GM19238 (cell line): ENCODE results near the gene MACROH2A2.
"Not testable (repeated sequence)": the region's sequence is repeated elsewhere in the genome, so short reads cannot be mapped to it uniquely, and the experiment has no call there.

ENCODE experiments used
- DNase-seq: peaks from one replicate; pipeline ENCODE4 v3.0.0; 2011; ENCODE audit warnings: low spot score; ENCODE audit not compliant: insufficient read length

MACROH2A2 gene

DNA sequence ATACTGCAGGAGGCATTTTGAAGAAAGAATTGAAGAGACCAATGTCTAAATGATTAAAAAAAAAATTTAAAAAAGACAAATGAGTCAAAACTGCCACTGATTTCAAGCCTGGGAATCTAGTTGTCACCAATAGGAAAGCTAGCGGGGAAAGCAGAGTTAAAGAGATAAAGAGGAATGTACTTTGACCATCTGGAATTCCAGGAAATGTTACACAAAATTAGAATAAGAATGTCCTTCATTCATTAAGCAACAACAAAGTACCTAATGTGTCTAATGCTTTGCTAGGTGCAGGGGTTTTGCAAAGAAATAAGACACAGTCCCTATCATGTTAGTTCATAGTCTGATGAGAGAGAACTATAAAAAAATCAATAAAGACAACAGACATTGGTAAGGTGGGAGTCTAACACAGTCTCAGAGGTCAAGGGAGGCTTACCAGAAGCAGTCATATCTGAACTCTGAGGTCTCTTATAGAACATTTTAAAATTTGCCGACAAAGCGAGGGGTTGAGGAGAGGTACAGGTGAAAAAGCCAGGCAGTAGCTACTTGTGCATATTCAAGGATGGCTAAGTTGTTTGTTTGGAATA is 102.7 kb downstream of the MACROH2A2 start:
- no peak for DNase-seq

GRCh38 chr10:70158113-70158512 is 105.5 kb downstream of the MACROH2A2 start:
- no peak for DNase-seq

GRCh38 chr10:70159366-70159765 is 106.7 kb downstream of the MACROH2A2 start:
- not testable (repeated sequence) for DNase-seq

GRCh38 chr10:70160798-70161197 is 108.2 kb downstream of the MACROH2A2 start:
- DNase-seq = no peak
